K562 (cell line): Measurements from ENCODE around the gene FARP2. TPM values are rescaled to one million over a fixed set of nuclear protein-coding genes. Genes with fewer than 3 reads are reported as not detected.

Experiments used
- ATAC-seq: fragments of 200-7000 bp; cut with Tn5 transposase; 3 replicates; pipeline ENCODE4 v1.9.1; 2020; ENCODE audit warnings: moderate library complexity
- BruUV-seq: library from RNA; stranded (reverse); fragments of 400-500 nt; replicated peaks from 2 replicates; lab custom pipeline; 2021; lab: Mats Ljungman, UMichigan
- CTCF ChIA-PET: fragments of 300-600 bp; formaldehyde crosslinking; extraction: SDS; loops from one replicate; lab custom pipeline; 2021; ENCODE audit warnings: low intra/inter-chr PET ratio; lab: Yijun Ruan, JAX
- POLR2A ChIA-PET: fragments of 300-600, 350-650 bp; sonication (Branson Sonifier 250); formaldehyde crosslinking; extraction: SDS; loops from one replicate; lab custom pipeline; 2021; ENCODE audit warnings: antibody characterized with exemption, inconsistent platforms; lab: Yijun Ruan, JAX
- DNase-seq, 4 experiments: peaks; one replicate each; pipeline versions ENCODE4 v3.0.0 to v3.0.0-alpha.2; 2011 to 2018; ENCODE audit warnings: low spot score in 3 of 4, mixed read lengths in 3 of 4; ENCODE audit errors: extremely low read depth in 1 of 4
- FAIRE-seq: peaks from 2 replicates; lab custom pipeline; 2011; peaks lifted over from hg19 to GRCh38; lab: Jason Lieb, UNC
- H2AFZ ChIP-seq: 2 replicates; pipeline ENCODE4 v1.6.0; 2011; ENCODE audit warnings: low read depth, low read length, control low read depth, inconsistent platforms
- H3K27ac ChIP-seq: fragments of 200-600 bp; 3 replicates; pipeline ENCODE4 v1.8.0; 2011; ENCODE audit warnings: low read depth, mild to moderate bottlenecking, control low read depth, inconsistent platforms, low read length, moderate library complexity, mixed read lengths; ENCODE audit errors: extremely low read depth
- H3K27me3 ChIP-seq, 2 experiments: fragments of 300-600 bp in 1 of 2; 2 replicates in 1 of 2; 3 replicates in 1 of 2; pipeline versions ENCODE4 v1.6.0 to v1.8.0; 2011; ENCODE audit warnings: inconsistent platforms in 2 of 2, low read length in 2 of 2, mild to moderate bottlenecking in 1 of 2, mixed read lengths in 1 of 2, moderate library complexity in 1 of 2; ENCODE audit not compliant: control insufficient read depth in 2 of 2, insufficient read depth in 2 of 2
- H3K36me3 ChIP-seq: fragments of 300-600 bp; 3 replicates; pipeline ENCODE4 v1.8.0; 2011; ENCODE audit warnings: mild to moderate bottlenecking, low read length, inconsistent platforms; ENCODE audit not compliant: control insufficient read depth, insufficient read depth
- H3K4me1 ChIP-seq, 2 experiments: fragments of 200-600 bp in 1 of 2; replicated peaks in 1 of 2; 2 replicates in 1 of 2; 3 replicates in 1 of 2; pipeline versions ENCODE4 v1.5.1 to v1.8.0; 2011; ENCODE audit warnings: inconsistent platforms in 2 of 2, low read length in 2 of 2, mild to moderate bottlenecking in 1 of 2, mixed read lengths in 1 of 2, moderate library complexity in 1 of 2; ENCODE audit not compliant: control insufficient read depth in 2 of 2, insufficient read depth in 2 of 2
- H3K4me2 ChIP-seq: 2 replicates; pipeline ENCODE4 v1.6.1; 2011; ENCODE audit warnings: low read length, control low read depth, inconsistent platforms, mixed read lengths; ENCODE audit not compliant: insufficient read depth
- H3K4me3 ChIP-seq: fragments of 200-600 bp; sonication (generic), shearing (Covaris generic); 2 replicates; pipeline ENCODE4 v1.5.1; 2016; ENCODE audit warnings: control low read depth, inconsistent platforms
- H3K79me2 ChIP-seq: fragments of 200-600 bp; 3 replicates; pipeline ENCODE4 v1.8.0; 2011; ENCODE audit warnings: low read length, inconsistent platforms; ENCODE audit not compliant: control insufficient read depth, insufficient read depth
- H3K9ac ChIP-seq, 2 experiments: 2 replicates each; pipeline versions ENCODE4 v1.6.0 to v1.6.1; 2011; ENCODE audit warnings: low read depth in 2 of 2, low read length in 2 of 2, control low read depth in 1 of 2, inconsistent platforms in 1 of 2, mild to moderate bottlenecking in 1 of 2, mixed read lengths in 1 of 2; ENCODE audit not compliant: insufficient read depth in 1 of 2
- H3K9me1 ChIP-seq: one replicate; pipeline ENCODE4 v1.6.0; 2011; ENCODE audit warnings: inconsistent platforms, mild to moderate bottlenecking, low read length, moderate library complexity; ENCODE audit not compliant: control insufficient read depth, insufficient read depth
- H3K9me3 ChIP-seq: replicated peaks from 2 replicates; pipeline ENCODE4 v1.5.1; 2011; ENCODE audit warnings: low read depth, low read length, inconsistent platforms; ENCODE audit not compliant: control insufficient read depth, insufficient read depth
- H4K20me1 ChIP-seq: replicated peaks from 2 replicates; pipeline ENCODE4 v1.6.1; 2011; ENCODE audit warnings: low read length, inconsistent platforms, mixed read lengths; ENCODE audit not compliant: control insufficient read depth, insufficient read depth
- ZKSCAN1 ChIP-seq: fragments of 150-350 bp; IDR thresholded peaks from 2 replicates; pipeline ENCODE4 v1.6.1; 2016; ENCODE audit warnings: low read depth, low read length
- ZNF79 ChIP-seq: fragments of 250-450 bp; sonication (Bioruptor Pico); IDR thresholded peaks from 2 replicates; pipeline ENCODE4 v1.4.0; 2020; ENCODE audit warnings: low read depth, mild to moderate bottlenecking, moderate library complexity
- WGBS: fragments of 100-300 bp; shearing (Covaris generic); methylation state at CpG from one replicate; pipeline ENCODE4 v1.1.6; 2016; ENCODE audit warnings: low coverage, mixed read lengths; ENCODE audit not compliant: insufficient coverage; ENCODE audit errors: missing lambda C conversion rate; 5-methylcytosine and 5-hydroxymethylcytosine counted together
- in situ Hi-C: fragments of 300-500 bp; cut with MboI; formaldehyde crosslinking; loops from 4 replicates; pipeline ENCODE4 v1.15.0; 2018; ENCODE audit warnings: inconsistent platforms, mixed read lengths
- intact Hi-C: fragments of 100-400 bp; cut with micrococcal nuclease; formaldehyde crosslinking; loops from 2 replicates; pipeline ENCODE4 v1.14.2; 2022
- polyA plus RNA-seq, 8 experiments: library from polyadenylated mRNA; depleted of rRNA in 4 of 8; stranded (reverse) in 5 of 8; unstranded in 3 of 8; fragments of >200 nt; fragmentation: Nextera tagmentation in 2 of 8; fragmentation: Illumina TruSeq in 1 of 8; extraction: Ambion mirVana in 2 of 8; extraction: Trizol in 1 of 8; gene quantifications; 2 replicates each; pipeline versions ENCODE4 v1.2.1 to v1.2.3, GENCODE V29; 2011 to 2014; ENCODE audit warnings: inconsistent platforms in 1 of 8, missing spikeins in 1 of 8
- total RNA-seq, 7 experiments: library from RNA; depleted of rRNA in 6 of 7; stranded (reverse); fragments of >200 nt in 6 of 7; fragmentation: Illumina TruSeq in 2 of 7; extraction: Trizol in 2 of 7; gene quantifications; 2 replicates each; pipeline versions ENCODE4 v1.2.1 to v1.2.3, GENCODE V29; 2011 to 2021; ENCODE audit warnings: low replicate concordance in 1 of 7
- TF ChIP-seq, protein P1 (sequence below): fragments of 250-450 bp; sonication (Bioruptor Pico); IDR thresholded peaks from 2 replicates; pipeline ENCODE4 v1.4.0; 2020
- TF ChIP-seq, protein P2 (sequence below): fragments of 250-450 bp; sonication (Bioruptor Pico); IDR thresholded peaks from 2 replicates; pipeline ENCODE4 v1.8.0; 2022; ENCODE audit warnings: moderate library complexity, mild to moderate bottlenecking, inconsistent platforms

The FARP2 gene
- total and polyA plus RNA-seq, 9 of the 15 experiments (the other 6 are each of a cell fraction or from before 2014, with no cell fraction given), result 4.1 to 38.1 (median 21.1) TPM

DNA sequence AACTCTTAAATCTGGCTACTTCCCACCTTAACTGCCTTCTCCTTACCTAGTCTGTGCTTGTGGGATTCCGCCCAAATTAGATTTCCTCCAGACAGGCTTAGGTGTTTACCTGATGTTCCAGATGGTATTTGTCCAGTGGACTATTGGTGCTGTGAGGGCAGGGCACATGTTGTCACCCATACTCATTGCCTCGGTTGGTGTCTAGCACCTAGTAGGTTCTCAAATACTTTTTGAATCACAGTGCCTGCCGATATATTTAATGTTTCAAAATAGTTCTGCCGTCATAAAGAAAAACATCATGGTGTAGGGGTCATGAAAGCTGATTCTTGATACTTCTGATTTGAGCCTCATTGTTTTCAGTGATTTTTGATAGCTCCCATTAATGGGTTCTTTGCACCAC, 39.3 kb upstream of the FARP2 start:
- TSS peak; percentile 38 for BruUV-seq
- 0% methylated on average over 4 of the region's 4 CpGs for WGBS
- no peaks in the 10 kb centered on the region for H3K9me1 ChIP-seq
- H3K36me3 ChIP-seq, result peaks cover 45% of the 10 kb centered on the region; the same call in 2 of the 3 replicates
- no peaks in the 10 kb centered on the region for H3K9me3 ChIP-seq
- peak overlapping the region; percentile 98 for H3K27ac ChIP-seq
- peak overlapping the region; percentile 93 for H3K4me3 ChIP-seq
- ChIA-PET CTCF (no interaction called here), POLR2A (interaction anchor here (4.4 kb wide), 1 partner anchor 13 kb away, joined by 64 read pairs; no protein-coding TSS in a partner anchor)
- FAIRE-seq (peak; percentile 49), ATAC-seq (no peak), DNase-seq (no peak)
- peaks cover 13 to 37% of the 10 kb centered on the region in 2 experiments; a peak in 4 of 5 replicates for H3K4me1 ChIP-seq
- in situ Hi-C loops (no loop called here), intact Hi-C loops (loop anchor here (5.0 kb wide), 1 partner anchor 40 kb away; no protein-coding TSS in a partner anchor)
- no peak overlapping the region for H2AFZ ChIP-seq
- peak; percentile 63; the same call in 1 of the 2 replicates for TF ChIP-seq ZKSCAN1
- TF ChIP-seq, protein P1, sequence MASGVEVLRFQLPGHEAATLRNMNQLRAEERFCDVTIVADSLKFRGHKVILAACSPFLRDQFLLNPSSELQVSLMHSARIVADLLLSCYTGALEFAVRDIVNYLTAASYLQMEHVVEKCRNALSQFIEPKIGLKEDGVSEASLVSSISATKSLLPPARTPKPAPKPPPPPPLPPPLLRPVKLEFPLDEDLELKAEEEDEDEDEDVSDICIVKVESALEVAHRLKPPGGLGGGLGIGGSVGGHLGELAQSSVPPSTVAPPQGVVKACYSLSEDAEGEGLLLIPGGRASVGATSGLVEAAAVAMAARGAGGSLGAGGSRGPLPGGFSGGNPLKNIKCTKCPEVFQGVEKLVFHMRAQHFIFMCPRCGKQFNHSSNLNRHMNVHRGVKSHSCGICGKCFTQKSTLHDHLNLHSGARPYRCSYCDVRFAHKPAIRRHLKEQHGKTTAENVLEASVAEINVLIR (CRISPR knock-in tag), result no peak
- H3K4me2 ChIP-seq, result peak overlapping the region; percentile 97
- no peaks in the 10 kb centered on the region for H3K27me3 ChIP-seq
- peaks cover 20% of the 10 kb centered on the region for H4K20me1 ChIP-seq
- peak overlapping the region; percentile 99 to 100 for H3K9ac ChIP-seq
- H3K79me2 ChIP-seq, result peaks cover 96% of the 10 kb centered on the region

DNA sequence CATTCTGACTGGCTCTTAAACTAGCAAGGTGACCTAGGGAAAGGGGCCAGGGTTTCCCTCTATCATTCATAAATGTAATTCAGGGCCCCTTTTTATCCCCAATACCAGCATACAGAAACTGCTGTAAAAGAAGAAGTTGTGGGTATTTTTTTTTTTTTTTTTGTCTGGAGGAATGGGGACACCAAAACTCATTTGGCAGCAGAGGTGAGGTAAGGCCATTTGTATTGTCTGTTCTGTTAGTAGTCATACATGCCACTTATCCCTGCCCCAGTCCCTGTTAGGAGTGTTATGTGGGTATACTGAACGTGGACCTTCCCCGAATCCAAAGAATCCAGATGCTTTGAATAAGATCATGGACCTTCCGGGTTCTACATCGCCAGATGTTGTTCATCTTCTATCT, 38.7 kb upstream of the FARP2 start:
- H3K9me1 ChIP-seq, result no peaks in the 10 kb centered on the region
- no peak overlapping the region for H3K27ac ChIP-seq
- BruUV-seq, result no TSS peak
- H3K36me3 ChIP-seq, result peaks cover 47% of the 10 kb centered on the region; the same call in 2 of the 3 replicates
- intact Hi-C loops (loop anchor here (5.0 kb wide), 1 partner anchor 40 kb away; no protein-coding TSS in a partner anchor), in situ Hi-C loops (no loop called here)
- peaks cover 95% of the 10 kb centered on the region for H3K79me2 ChIP-seq
- ATAC-seq (no peak), DNase-seq (no peak), FAIRE-seq (no peak)
- peaks cover 13 to 34% of the 10 kb centered on the region in 2 experiments; a peak in 4 of 5 replicates for H3K4me1 ChIP-seq
- H2AFZ ChIP-seq, result no peak overlapping the region
- H3K4me2 ChIP-seq, result peak overlapping the region; percentile 97
- WGBS, result 6% methylated on average over 4 of the region's 4 CpGs
- peak overlapping the region; percentile 46 to 100; a peak in 3 of 4 replicates for H3K9ac ChIP-seq
- no peak for TF ChIP-seq ZNF79 (CRISPR knock-in tag)
- TF ChIP-seq, protein P2, sequence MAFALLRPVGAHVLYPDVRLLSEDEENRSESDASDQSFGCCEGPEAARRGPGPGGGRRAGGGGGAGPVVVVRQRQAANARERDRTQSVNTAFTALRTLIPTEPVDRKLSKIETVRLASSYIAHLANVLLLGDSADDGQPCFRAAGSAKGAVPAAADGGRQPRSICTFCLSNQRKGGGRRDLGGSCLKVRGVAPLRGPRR (CRISPR knock-in tag), result no peak
- POLR2A ChIA-PET, result interaction anchor here (4.4 kb wide), 1 partner anchor 14 kb away, joined by 64 read pairs; no protein-coding TSS in a partner anchor
- H3K27me3 ChIP-seq, result no peaks in the 10 kb centered on the region
- no peaks in the 10 kb centered on the region for H3K9me3 ChIP-seq
- CTCF ChIA-PET, result no interaction called here
- H3K4me3 ChIP-seq, result peak overlapping the region; percentile 93
- peaks cover 24% of the 10 kb centered on the region for H4K20me1 ChIP-seq
